HCT116 (cell line): ENCODE measurements around the gene AMOTL2.

Experiments
- ATF3 ChIP-seq: IDR thresholded peaks from 2 replicates; pipeline ENCODE4 v1.6.1; 2012
- CTCF ChIP-seq, 3 experiments: fragments of 200-600 bp in 1 of 3; sonication (generic) in 1 of 3; IDR thresholded peaks in 2 of 3; conservative IDR thresholded peaks in 1 of 3; 2 replicates each; pipeline ENCODE4 v1.5.1; 2012 to 2017; ENCODE audit warnings: low read depth in 2 of 3, low read length in 2 of 3, antibody characterized with exemption in 1 of 3, borderline replicate concordance in 1 of 3, control low read depth in 1 of 3, mild to moderate bottlenecking in 1 of 3, mixed read lengths in 1 of 3, mixed run types in 1 of 3, moderate library complexity in 1 of 3; ENCODE audit not compliant: insufficient read depth in 1 of 3
- EGR1 ChIP-seq: IDR thresholded peaks from 2 replicates; pipeline ENCODE4 v1.6.1; 2012; ENCODE audit warnings: low read depth
- ELF1 ChIP-seq: IDR thresholded peaks from 2 replicates; pipeline ENCODE4 v1.6.1; 2012; ENCODE audit warnings: low read depth, borderline replicate concordance
- EZH2phosphoT487 ChIP-seq: fragments of 200-600 bp; IDR thresholded peaks from 2 replicates; pipeline ENCODE4 v1.6.1; 2018; ENCODE audit warnings: antibody characterized with exemption, borderline replicate concordance
- JUND ChIP-seq: IDR thresholded peaks from 2 replicates; pipeline ENCODE4 v1.6.1; 2012
- POLR2A ChIP-seq: IDR thresholded peaks from 2 replicates; pipeline ENCODE4 v1.7.0; 2011; ENCODE audit warnings: borderline replicate concordance; ENCODE audit not compliant: insufficient read depth, insufficient read length; ENCODE audit errors: extremely low read depth
- POLR2AphosphoS5 ChIP-seq: IDR thresholded peaks from 2 replicates; pipeline ENCODE4 v1.6.1; 2011; ENCODE audit warnings: mild to moderate bottlenecking, low read depth, low read length, moderate library complexity
- RAD21 ChIP-seq: IDR thresholded peaks from 2 replicates; pipeline ENCODE4 v1.6.1; 2012; ENCODE audit warnings: low read depth, mild to moderate bottlenecking
- REST ChIP-seq: IDR thresholded peaks from 2 replicates; pipeline ENCODE4 v1.6.1; 2012; ENCODE audit warnings: low read depth
- SP1 ChIP-seq: IDR thresholded peaks from 2 replicates; pipeline ENCODE4 v1.6.1; 2012; ENCODE audit warnings: low read depth
- YY1 ChIP-seq: IDR thresholded peaks from 2 replicates; pipeline ENCODE4 v1.6.1; 2011; ENCODE audit warnings: low read length, low read depth, moderate library complexity, mild to moderate bottlenecking; ENCODE audit not compliant: insufficient replicate concordance; ENCODE audit errors: extremely low read depth
- ZNF274 ChIP-seq: fragments of 200-500 bp; sonication (Bioruptor generic); IDR thresholded peaks from 2 replicates; pipeline ENCODE4 v1.6.1; 2014; ENCODE audit warnings: mild to moderate bottlenecking, low read depth, low read length, inconsistent platforms

GRCh38 chr3:134370611-134371531 is 3.4 kb downstream of the AMOTL2 start:
- TF ChIP-seq CTCF (IDR thresholded peaks at IDR 0.05 in 2 of 3, conservative IDR thresholded peaks at IDR 0.05 in 1 of 3; ENCODE audit: borderline replicate concordance in 1 of 3, insufficient read depth in 1 of 3, low read depth in 2 of 3, low read length in 2 of 3) (no peak), POLR2AphosphoS5 (no peak), SP1 (no peak), POLR2A (no peak), EGR1 (no peak), EZH2phosphoT487 (no peak), RAD21 (no peak), YY1 (no peak), REST (no peak), ZNF274 (no peak), JUND (no peak), ELF1 (no peak), ATF3 (no peak)
